SK-N-SH (cell line): Measurements from ENCODE around the gene ADAMTSL5. TPM values are rescaled to one million over a fixed set of nuclear protein-coding genes. Genes with fewer than 3 reads are reported as not detected.
A peak's percentile ranks its signal among the peaks of the same experiment; 100 is the strongest.

ENCODE experiments used
- CTCF ChIA-PET: fragments of 300-600, 350-600 bp; formaldehyde crosslinking; extraction: SDS; loops from one replicate; lab custom pipeline; 2021; lab: Yijun Ruan, JAX
- POLR2A ChIA-PET: fragments of 350-600 bp; sonication (Branson Sonifier 250); formaldehyde crosslinking; extraction: SDS; loops from one replicate; lab custom pipeline; 2020; ENCODE audit warnings: antibody characterized with exemption, inconsistent platforms; lab: Yijun Ruan, JAX
- DNase-seq: peaks from one replicate; pipeline ENCODE4 v3.0.0; 2012
- H2AFZ ChIP-seq: fragments of 200-600 bp; sonication (generic); 2 replicates; pipeline ENCODE4 v1.8.1; 2016; ENCODE audit warnings: antibody characterized with exemption, mild to moderate bottlenecking, low read depth
- H3F3A ChIP-seq: fragments of 200-600 bp; sonication (generic); replicated peaks from 2 replicates; pipeline ENCODE3; 2016; ENCODE audit warnings: antibody characterized with exemption, mild to moderate bottlenecking; ENCODE audit not compliant: insufficient read depth
- H3K27ac ChIP-seq, 2 experiments: fragments of 200-500 bp in 1 of 2; fragments of 200-600 bp in 1 of 2; sonication (Bioruptor generic) in 1 of 2; sonication (generic), shearing (Covaris generic) in 1 of 2; 2 replicates each; pipeline versions ENCODE4 v1.5.1 to v1.6.1; 2014 to 2016; ENCODE audit warnings: low read depth in 2 of 2, inconsistent platforms in 1 of 2, low read length in 1 of 2, mild to moderate bottlenecking in 1 of 2, mixed read lengths in 1 of 2
- H3K27me3 ChIP-seq: fragments of 200-600 bp; sonication (generic), shearing (Covaris generic); 2 replicates; pipeline ENCODE4 v1.6.1; 2016; ENCODE audit warnings: mixed run types; ENCODE audit not compliant: insufficient read depth
- H3K36me3 ChIP-seq, 2 experiments: fragments of 200-500 bp in 1 of 2; fragments of 200-600 bp in 1 of 2; sonication (Bioruptor generic) in 1 of 2; sonication (generic) in 1 of 2; replicated peaks in 1 of 2; 2 replicates each; pipeline versions ENCODE3 to v1.5.1; 2014 to 2016; ENCODE audit warnings: low read length in 1 of 2, mild to moderate bottlenecking in 1 of 2; ENCODE audit not compliant: insufficient read depth in 2 of 2, control insufficient read depth in 1 of 2
- H3K4me1 ChIP-seq, 2 experiments: fragments of 200-500 bp in 1 of 2; fragments of 200-600 bp in 1 of 2; sonication (Bioruptor generic) in 1 of 2; sonication (generic), shearing (Covaris generic) in 1 of 2; 2 replicates each; pipeline versions ENCODE4 v1.5.1 to v1.6.1; 2014 to 2016; ENCODE audit warnings: low read depth in 1 of 2, low read length in 1 of 2, mixed run types in 1 of 2; ENCODE audit not compliant: insufficient read depth in 2 of 2, control insufficient read depth in 1 of 2
- H3K4me2 ChIP-seq: fragments of 200-600 bp; sonication (generic), shearing (Covaris generic); 2 replicates; pipeline ENCODE4 v1.6.1; 2017; ENCODE audit warnings: mixed run types
- H3K4me3 ChIP-seq, 2 experiments: fragments of 200-500 bp in 1 of 2; fragments of 200-600 bp in 1 of 2; sonication (Bioruptor generic) in 1 of 2; sonication (generic), shearing (Covaris generic) in 1 of 2; 2 replicates each; pipeline versions ENCODE4 v1.5.1 to v1.8.1; 2014 to 2016; ENCODE audit warnings: low read depth in 2 of 2, inconsistent platforms in 1 of 2, low read length in 1 of 2, mild to moderate bottlenecking in 1 of 2, mixed read lengths in 1 of 2, moderate library complexity in 1 of 2
- H3K79me2 ChIP-seq: fragments of 200-600 bp; sonication (generic); 2 replicates; pipeline ENCODE4 v1.8.1; 2017; ENCODE audit warnings: mild to moderate bottlenecking; ENCODE audit not compliant: insufficient read depth
- H3K9ac ChIP-seq: fragments of 200-600 bp; sonication (generic); 2 replicates; pipeline ENCODE4 v1.6.1; 2017; ENCODE audit warnings: mixed run types
- H3K9me2 ChIP-seq: fragments of 200-600 bp; sonication (generic); 2 replicates; pipeline ENCODE4 v1.6.1; 2017; ENCODE audit warnings: mixed run types
- H3K9me3 ChIP-seq: fragments of 200-600 bp; sonication (generic); 2 replicates; pipeline ENCODE4 v1.6.1; 2017; ENCODE audit warnings: mixed run types, mild to moderate bottlenecking, moderate library complexity
- H4K20me1 ChIP-seq: fragments of 200-600 bp; sonication (generic); 2 replicates; pipeline ENCODE4 v1.6.1; 2017; ENCODE audit warnings: mild to moderate bottlenecking, mixed run types; ENCODE audit not compliant: insufficient read depth
- CHD2 ChIP-seq: fragments of 150-350 bp; IDR thresholded peaks from 2 replicates; pipeline ENCODE4 v1.6.1; 2018; ENCODE audit warnings: low read length; ENCODE audit not compliant: partially characterized antibody
- ELF1 ChIP-seq: IDR thresholded peaks from 2 replicates; pipeline ENCODE4 v1.4.0; 2012
- FOSL2 ChIP-seq: IDR thresholded peaks from 2 replicates; pipeline ENCODE4 v1.4.0; 2012; ENCODE audit warnings: low read depth, mild to moderate bottlenecking, moderate library complexity, borderline replicate concordance
- FOXJ3 ChIP-seq: sonication (generic); formaldehyde crosslinking; IDR thresholded peaks from 2 replicates; pipeline ENCODE4 v1.5.1; 2020; ENCODE audit warnings: mild to moderate bottlenecking, missing genetic modification reagents
- FOXM1 ChIP-seq: IDR thresholded peaks from 2 replicates; pipeline ENCODE4 v1.4.0; 2012; ENCODE audit warnings: low read depth, mild to moderate bottlenecking
- GABPA ChIP-seq: IDR thresholded peaks from 2 replicates; pipeline ENCODE4 v1.4.0; 2012; ENCODE audit warnings: low read depth, mild to moderate bottlenecking
- JUND ChIP-seq: IDR thresholded peaks from 2 replicates; pipeline ENCODE4 v1.4.0; 2012
- NFIC ChIP-seq: IDR thresholded peaks from 2 replicates; pipeline ENCODE4 v1.4.0; 2012; ENCODE audit warnings: borderline replicate concordance
- NRF1 ChIP-seq: IDR thresholded peaks from 2 replicates; pipeline ENCODE4 v1.6.1; 2012; ENCODE audit warnings: low read depth, mild to moderate bottlenecking, low read length
- POLR2AphosphoS5 ChIP-seq: IDR thresholded peaks from 2 replicates; pipeline ENCODE4 v1.6.1; 2012; ENCODE audit warnings: low read depth, low read length
- RAD21 ChIP-seq: IDR thresholded peaks from 2 replicates; pipeline ENCODE4 v1.6.1; 2012; ENCODE audit warnings: mild to moderate bottlenecking, low read length
- RXRA ChIP-seq: IDR thresholded peaks from 2 replicates; pipeline ENCODE4 v1.4.0; 2012; ENCODE audit warnings: low read depth, mild to moderate bottlenecking, borderline replicate concordance
- SIN3A ChIP-seq: IDR thresholded peaks from 2 replicates; pipeline ENCODE4 v1.6.1; 2012; ENCODE audit warnings: low read depth, mild to moderate bottlenecking, low read length, moderate library complexity, borderline replicate concordance
- SMC3 ChIP-seq: IDR thresholded peaks from 2 replicates; pipeline ENCODE4 v1.6.1; 2012; ENCODE audit warnings: low read depth, low read length, improper control_type of control experiment
- TCF12 ChIP-seq: IDR thresholded peaks from 2 replicates; pipeline ENCODE4 v1.4.0; 2012
- TEAD4 ChIP-seq: IDR thresholded peaks from 2 replicates; pipeline ENCODE4 v1.4.0; 2012; ENCODE audit warnings: mild to moderate bottlenecking, borderline replicate concordance; ENCODE audit not compliant: insufficient read depth
- WGBS: methylation state at CpG from one replicate; pipeline ENCODE4 v1.1.6; 2017; ENCODE audit warnings: low lambda C conversion rate; 5-methylcytosine and 5-hydroxymethylcytosine counted together
- polyA plus RNA-seq, 3 experiments: library from polyadenylated mRNA; depleted of rRNA; stranded (reverse); fragments of >200 nt; gene quantifications; 2 replicates each; pipeline ENCODE4 v1.2.3, GENCODE V29; 2012

The ADAMTSL5 gene
- polyA plus RNA-seq, 1 of the 3 experiments (the other 2 are of a cell fraction) = 5.7 TPM

GRCh38 chr19:1473085-1473851, 39.6 kb downstream of the ADAMTSL5 start:
- Histone ChIP-seq H4K20me1 (peaks cover 36% of the 10 kb centered on the region), H3K9me2 (no peaks in the 10 kb centered on the region), H3K4me1 (peaks cover 3 to 16% of the 10 kb centered on the region in 2 experiments; a peak in 1 of 4 replicates), H3K4me3 (no peak overlapping the region; a peak in 1 of 4 replicates), H3F3A (no peaks in the 10 kb centered on the region), H2AFZ (no peak overlapping the region), H3K79me2 (peaks cover 44% of the 10 kb centered on the region), H3K9ac (no peak overlapping the region), H3K36me3 (peaks cover 7 to 17% of the 10 kb centered on the region in 2 experiments), H3K27me3 (no peaks in the 10 kb centered on the region), H3K27ac (peak overlapping the region in 1 of 2 experiments; percentile 47; a peak in 1 of 4 replicates), H3K9me3 (no peaks in the 10 kb centered on the region), H3K4me2 (no peak overlapping the region)
- ChIA-PET POLR2A (interaction anchor here (2.0 kb wide), 1 partner anchor 18 kb away, joined by 10 read pairs; no protein-coding TSS in a partner anchor), CTCF (interaction anchor here (0.7 to 3.5 kb wide), 4 partner anchors 21 to 73 kb away, joined by 3 to 21 read pairs (median 4); no protein-coding TSS in a partner anchor)
- DNase-seq = peak; percentile 58
- TF ChIP-seq JUND = no peak
- 85% methylated on average over 14 of the region's 20 CpGs for WGBS

GRCh38 chr19:1472231-1473084, 40.4 kb downstream of the ADAMTSL5 start:
- 83% methylated on average over 38 of the region's 44 CpGs for WGBS
- Histone ChIP-seq H3F3A (no peaks in the 10 kb centered on the region), H3K79me2 (peaks cover 36% of the 10 kb centered on the region), H3K27ac (peak overlapping the region in 1 of 2 experiments; percentile 47; a peak in 1 of 4 replicates), H3K36me3 (peaks cover 6 to 22% of the 10 kb centered on the region in 2 experiments), H3K9ac (no peak overlapping the region), H4K20me1 (peaks cover 36% of the 10 kb centered on the region), H3K4me3 (no peak overlapping the region; a peak in 1 of 4 replicates), H3K27me3 (no peaks in the 10 kb centered on the region), H3K4me2 (no peak overlapping the region), H3K4me1 (peaks cover 0 to 16% of the 10 kb centered on the region in 2 experiments; a peak in 1 of 4 replicates), H2AFZ (no peak overlapping the region), H3K9me3 (no peaks in the 10 kb centered on the region), H3K9me2 (no peaks in the 10 kb centered on the region)
- ChIA-PET POLR2A (interaction anchor here (0.7 to 2.0 kb wide), 5 partner anchors 11 to 23 kb away, joined by 3 to 10 read pairs (median 5); partner anchors contain the start of gene REEP6), CTCF (interaction anchor here (1.0 to 3.5 kb wide), 6 partner anchors 10 to 32 kb away, joined by 3 to 21 read pairs (median 4); no protein-coding TSS in a partner anchor)
- DNase-seq = peak; percentile 69
- TF ChIP-seq POLR2AphosphoS5 = peak; percentile 21; the same call in 1 of the 2 replicates
- TF ChIP-seq SIN3A = no peak; the same call in 1 of the 2 replicates

GRCh38 chr19:1471515-1472160, 41.2 kb downstream of the ADAMTSL5 start:
- ChIA-PET CTCF (interaction anchor here (0.8 to 3.5 kb wide), 6 partner anchors 9 to 192 kb away, joined by 3 to 21 read pairs (median 4); no protein-coding TSS in a partner anchor), POLR2A (interaction anchor here (0.7 to 1.9 kb wide), 6 partner anchors 10 to 194 kb away, joined by 3 to 5 read pairs (median 3); partner anchors contain the start of gene REEP6)
- Histone ChIP-seq H3K27me3 (no peaks in the 10 kb centered on the region), H3K36me3 (peaks cover 0 to 27% of the 10 kb centered on the region in 2 experiments), H3K4me3 (no peak overlapping the region; a peak in 2 of 4 replicates), H3K27ac (peak overlapping the region in 1 of 2 experiments; percentile 14; a peak in 1 of 4 replicates), H3K9ac (no peak overlapping the region), H3K4me1 (peaks cover 0 to 14% of the 10 kb centered on the region in 2 experiments; a peak in 1 of 4 replicates), H3K9me3 (no peaks in the 10 kb centered on the region), H3K9me2 (no peaks in the 10 kb centered on the region), H4K20me1 (peaks cover 36% of the 10 kb centered on the region), H3K4me2 (no peak overlapping the region), H3F3A (no peaks in the 10 kb centered on the region), H3K79me2 (peaks cover 28% of the 10 kb centered on the region), H2AFZ (no peak overlapping the region)
- WGBS = 84% methylated on average over 15 of the region's 24 CpGs
- no peak for DNase-seq
- TF ChIP-seq FOXM1 (no peak), TCF12 (no peak), RAD21 (no peak), SMC3 (no peak), RXRA (no peak), CHD2 (no peak), FOXJ3 (CRISPR knock-in tag) (no peak), NRF1 (no peak), TEAD4 (no peak), ELF1 (no peak), GABPA (no peak), FOSL2 (no peak), NFIC (no peak)
